ENCODE measurements around the gene PIK3C2G.

The PIK3C2G gene

DNA sequence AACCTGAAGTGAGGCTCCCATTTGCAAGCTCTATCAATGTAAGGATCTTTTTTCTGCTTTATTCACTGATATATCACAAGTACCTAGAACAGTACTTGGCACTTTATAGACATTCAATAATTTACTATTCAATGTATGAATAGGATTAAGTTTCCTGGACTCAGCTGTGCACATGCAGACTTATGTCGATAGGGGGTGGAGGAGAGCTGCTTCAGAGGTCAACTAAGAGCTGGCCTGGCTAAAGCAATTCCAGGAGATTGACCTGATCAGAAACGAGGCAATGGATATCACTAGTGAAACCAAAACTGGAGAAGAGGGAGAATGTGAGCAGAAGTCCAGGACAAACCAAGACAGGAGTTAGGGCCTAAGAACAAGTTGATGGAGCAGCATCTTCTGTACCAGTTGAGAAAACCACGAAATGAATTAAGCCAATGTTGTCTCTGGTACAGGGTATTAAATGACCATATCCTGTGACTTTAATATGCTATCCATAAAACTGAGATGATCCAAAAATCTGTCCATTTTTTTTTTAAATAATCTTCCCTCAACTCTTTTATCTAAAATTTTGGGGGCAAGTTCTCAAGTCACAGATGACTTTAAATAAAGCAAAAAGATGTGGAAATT lies 169.2 kb downstream of the PIK3C2G start:
- no peak for DNase-seq

DNA sequence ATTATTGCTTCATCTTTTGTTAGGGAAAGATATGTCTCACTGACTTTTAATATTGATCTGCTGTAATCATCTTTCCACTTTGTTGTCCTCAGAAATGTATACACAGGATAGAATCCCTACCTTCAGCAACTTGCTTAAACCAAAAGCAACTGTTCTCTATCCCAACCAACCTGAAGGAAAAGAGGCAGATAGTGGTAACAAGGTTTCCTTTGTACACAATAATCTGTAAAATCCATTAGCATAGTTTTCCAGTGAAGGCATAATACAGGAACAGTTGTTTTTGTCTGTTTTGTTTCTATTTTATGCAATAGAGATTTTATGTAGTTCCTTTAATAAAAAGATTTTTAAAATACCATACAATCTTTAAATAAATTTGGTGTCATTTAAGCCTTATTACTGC lies 170.5 kb downstream of the PIK3C2G start:
- Mint-ChIP-seq H3K27ac (no peak overlapping the region), H3K4me1 (ENCODE audit: low read depth) (no peaks in the 10 kb centered on the region), H3K4me3 (no peak overlapping the region), H3K36me3 (ENCODE audit: low read depth) (no peaks in the 10 kb centered on the region), H3K9me3 (peaks cover 6% of the 10 kb centered on the region), H3K27me3 (no peaks in the 10 kb centered on the region)
- no peak for DNase-seq

More for the DNA sequence above, 169.2 kb downstream of the PIK3C2G start:
- Mint-ChIP-seq H3K36me3 (ENCODE audit: low read depth) (no peaks in the 10 kb centered on the region), H3K27ac (no peak overlapping the region), H3K4me3 (no peak overlapping the region), H3K9me3 (no peaks in the 10 kb centered on the region), H3K27me3 (no peaks in the 10 kb centered on the region), H3K4me1 (ENCODE audit: low read depth) (no peaks in the 10 kb centered on the region)

DNA sequence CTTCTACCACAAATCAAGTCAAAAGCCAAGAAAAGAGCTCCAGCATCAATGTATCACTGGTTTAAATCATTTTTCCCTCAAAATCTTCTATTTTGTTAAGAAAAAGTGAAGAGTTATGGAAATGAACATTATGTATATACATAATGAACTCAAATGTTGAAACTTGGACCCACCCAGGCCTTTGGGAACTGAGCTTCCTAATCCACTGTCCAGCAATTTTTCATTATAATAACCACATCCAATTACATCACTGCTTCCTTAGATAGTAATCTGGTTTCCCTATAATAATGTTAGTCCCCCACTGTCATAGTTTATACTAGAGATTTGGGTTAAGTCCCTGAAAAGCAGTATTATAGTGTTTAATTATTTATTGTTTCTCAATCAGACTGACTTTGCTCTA lies 170.9 kb downstream of the PIK3C2G start:
- no peaks in the 10 kb centered on the region for H3K36me3 Mint-ChIP-seq (ENCODE audit: low read depth)
- H3K9me3 Mint-ChIP-seq = peaks cover 6% of the 10 kb centered on the region
- H3K4me3 Mint-ChIP-seq = no peak overlapping the region
- H3K27ac Mint-ChIP-seq = no peak overlapping the region
- no peaks in the 10 kb centered on the region for H3K4me1 Mint-ChIP-seq (ENCODE audit: low read depth)
- no peak for DNase-seq
- no peaks in the 10 kb centered on the region for H3K27me3 Mint-ChIP-seq

DNA sequence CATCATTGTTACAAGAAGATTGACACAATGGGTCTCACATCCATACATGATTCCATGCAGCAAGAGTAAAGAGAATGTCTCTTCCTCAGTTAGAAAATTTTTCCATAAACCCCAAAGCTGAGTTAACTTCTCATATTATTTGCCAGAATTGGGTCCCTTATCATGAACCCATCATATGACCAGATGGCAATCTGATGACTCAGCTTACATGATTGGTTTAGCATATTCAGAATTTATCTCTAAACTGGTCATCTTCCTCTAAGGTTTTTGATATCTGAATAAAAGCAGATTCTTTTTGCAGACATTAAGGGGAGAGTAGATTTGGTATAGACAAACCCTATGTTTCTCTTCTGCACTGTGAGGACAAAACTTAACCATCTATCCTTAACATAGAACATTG lies 174.9 kb downstream of the PIK3C2G start:
- no peak for DNase-seq
- no peaks in the 10 kb centered on the region for H3K27me3 Mint-ChIP-seq
- peaks cover 6% of the 10 kb centered on the region for H3K9me3 Mint-ChIP-seq
- no peaks in the 10 kb centered on the region for H3K36me3 Mint-ChIP-seq (ENCODE audit: low read depth)
- H3K4me3 Mint-ChIP-seq = no peak overlapping the region
- H3K4me1 Mint-ChIP-seq (ENCODE audit: low read depth) = no peaks in the 10 kb centered on the region
- H3K27ac Mint-ChIP-seq = no peak overlapping the region

DNA sequence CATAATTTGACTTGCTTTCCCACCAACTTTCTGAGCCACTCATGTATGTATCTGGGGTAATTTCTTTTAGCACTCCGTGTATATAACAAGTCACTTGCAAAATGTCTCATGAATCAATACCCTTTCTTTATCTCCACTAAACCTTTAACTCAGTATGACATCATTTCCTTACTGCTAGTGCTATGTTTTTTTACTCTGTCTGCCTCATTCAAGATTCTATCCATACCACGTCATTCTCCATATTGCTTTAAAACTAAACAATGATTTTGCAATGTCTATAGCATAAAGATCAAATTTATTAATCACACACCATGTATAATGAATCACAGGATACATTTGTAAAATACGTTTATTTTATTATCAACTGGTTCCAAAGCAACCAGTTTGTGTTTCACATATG lies 178.2 kb downstream of the PIK3C2G start:
- no peak for DNase-seq
- Mint-ChIP-seq H3K27ac (no peak overlapping the region), H3K9me3 (peaks cover 8% of the 10 kb centered on the region)

DNA sequence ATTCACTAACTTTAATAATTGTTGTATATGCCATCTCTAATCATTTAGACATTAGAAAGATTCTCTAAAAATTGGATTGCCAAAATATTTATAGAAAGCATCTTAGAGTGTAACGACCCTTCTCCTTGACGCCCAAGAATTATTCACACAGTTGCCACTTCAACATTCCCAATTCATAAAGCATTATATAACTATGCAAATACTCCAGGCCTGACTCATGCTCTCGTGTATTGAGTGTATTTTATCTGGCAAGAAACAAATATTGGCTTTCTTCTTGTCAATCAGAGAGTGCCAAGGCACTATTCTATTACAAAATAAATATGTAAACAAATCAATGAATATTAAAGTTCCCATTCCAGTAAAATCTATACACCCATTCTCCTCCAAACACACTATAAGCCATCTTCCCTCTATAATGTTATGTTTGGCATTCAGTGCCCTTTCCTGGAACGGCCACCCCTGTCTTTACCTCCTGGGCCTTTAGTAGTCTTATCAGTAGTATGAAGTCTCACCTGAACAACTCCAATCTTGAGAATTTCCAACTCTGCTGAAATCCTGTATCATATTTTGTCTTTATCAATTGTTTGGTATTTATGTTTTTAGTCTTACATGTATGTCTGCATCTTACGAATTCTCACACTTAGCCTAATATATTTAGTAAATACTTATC lies 182.6 kb downstream of the PIK3C2G start:
- H3K27ac Mint-ChIP-seq = no peak overlapping the region
- no peak overlapping the region for H3K4me3 Mint-ChIP-seq
- no peaks in the 10 kb centered on the region for H3K4me1 Mint-ChIP-seq (ENCODE audit: low read depth)
- no peaks in the 10 kb centered on the region for H3K27me3 Mint-ChIP-seq
- H3K9me3 Mint-ChIP-seq = peaks cover 5% of the 10 kb centered on the region
- no peak for DNase-seq
- no peaks in the 10 kb centered on the region for H3K36me3 Mint-ChIP-seq (ENCODE audit: low read depth)

More for the DNA sequence above, 178.2 kb downstream of the PIK3C2G start:
- Mint-ChIP-seq H3K36me3 (ENCODE audit: low read depth) (no peaks in the 10 kb centered on the region), H3K27me3 (no peaks in the 10 kb centered on the region), H3K4me3 (no peak overlapping the region), H3K4me1 (ENCODE audit: low read depth) (no peaks in the 10 kb centered on the region)

DNA sequence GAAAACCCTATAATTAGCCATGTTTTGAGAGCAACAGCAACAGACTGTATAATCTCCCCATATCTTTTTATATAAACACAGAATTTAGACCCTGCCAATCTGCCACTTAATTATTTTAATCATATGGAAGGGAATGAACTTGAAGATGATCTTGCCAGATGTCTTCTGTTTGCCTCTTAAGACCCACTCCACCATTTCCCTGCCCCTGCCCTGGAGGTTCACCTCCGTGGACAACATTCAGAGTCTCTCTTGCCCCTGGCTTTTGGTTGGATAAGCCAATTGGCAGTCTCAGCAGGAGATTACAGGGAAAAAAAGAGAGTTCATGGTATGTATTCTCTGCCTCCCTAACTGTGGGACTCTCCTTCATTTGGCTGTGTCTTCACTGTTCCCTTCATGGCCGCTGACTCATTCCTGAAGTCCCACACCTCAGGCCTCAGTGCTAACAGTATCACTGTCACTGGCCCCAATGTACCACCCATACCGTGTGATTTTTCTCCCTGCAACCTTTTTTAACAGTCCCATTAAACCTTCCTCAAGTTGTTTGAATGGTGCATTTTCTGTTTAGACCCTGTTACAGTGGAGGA lies 184.8 kb downstream of the PIK3C2G start:
- no peak overlapping the region for H3K4me3 Mint-ChIP-seq

DNA sequence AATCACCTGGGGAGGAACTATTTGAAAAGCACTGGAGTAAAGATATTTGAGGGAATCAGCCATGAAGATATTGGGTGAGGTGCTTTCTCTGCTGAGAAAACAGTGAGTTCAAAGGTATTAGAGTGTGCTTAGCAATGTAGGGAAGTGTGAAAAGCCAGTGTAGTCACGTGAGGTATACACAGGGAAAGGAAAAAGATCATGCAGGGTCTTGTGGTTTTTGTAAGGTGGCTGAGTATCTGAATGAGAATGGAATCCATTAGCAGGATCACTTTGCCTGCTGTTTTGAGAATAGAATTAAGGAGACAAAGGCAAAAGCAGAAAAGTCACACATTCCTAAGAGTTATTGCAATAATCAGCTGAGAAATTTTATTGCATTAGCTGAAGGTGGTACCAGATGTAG lies 193.0 kb downstream of the PIK3C2G start:
- H3K4me1 Mint-ChIP-seq (ENCODE audit: low read depth) = no peaks in the 10 kb centered on the region
- no peaks in the 10 kb centered on the region for H3K27me3 Mint-ChIP-seq
- H3K27ac Mint-ChIP-seq = no peak overlapping the region
- H3K36me3 Mint-ChIP-seq (ENCODE audit: low read depth) = no peaks in the 10 kb centered on the region
- no peak overlapping the region for H3K4me3 Mint-ChIP-seq
- DNase-seq = no peak
- peaks cover 3% of the 10 kb centered on the region for H3K9me3 Mint-ChIP-seq

More for the DNA sequence above, 184.8 kb downstream of the PIK3C2G start:
- H3K36me3 Mint-ChIP-seq (ENCODE audit: low read depth) = no peaks in the 10 kb centered on the region
- no peak overlapping the region for H3K27ac Mint-ChIP-seq
- H3K4me1 Mint-ChIP-seq (ENCODE audit: low read depth) = no peaks in the 10 kb centered on the region
- H3K9me3 Mint-ChIP-seq = peaks cover 5% of the 10 kb centered on the region
- H3K27me3 Mint-ChIP-seq = no peaks in the 10 kb centered on the region
- DNase-seq = no peak

DNA sequence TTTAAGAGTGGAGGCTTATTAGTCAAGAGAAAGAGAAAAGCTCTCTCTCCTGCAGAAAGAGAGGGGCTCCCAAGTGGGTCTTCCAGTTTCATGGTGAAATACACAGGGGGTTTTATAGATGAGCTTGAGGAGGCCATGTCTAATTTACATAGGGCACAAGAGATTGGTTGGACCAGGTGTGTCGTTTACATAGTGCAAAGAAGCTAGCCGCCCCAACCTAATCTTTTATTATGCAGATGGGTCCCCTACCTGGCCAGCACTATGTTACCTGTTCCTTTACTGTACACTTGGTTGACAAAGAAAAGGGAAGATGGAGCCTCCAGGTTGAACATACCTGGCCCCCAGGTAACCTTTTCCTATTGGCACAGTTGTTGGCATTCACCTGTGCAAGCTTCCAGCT lies 195.0 kb downstream of the PIK3C2G start:
- no peak overlapping the region for H3K27ac Mint-ChIP-seq

DNA sequence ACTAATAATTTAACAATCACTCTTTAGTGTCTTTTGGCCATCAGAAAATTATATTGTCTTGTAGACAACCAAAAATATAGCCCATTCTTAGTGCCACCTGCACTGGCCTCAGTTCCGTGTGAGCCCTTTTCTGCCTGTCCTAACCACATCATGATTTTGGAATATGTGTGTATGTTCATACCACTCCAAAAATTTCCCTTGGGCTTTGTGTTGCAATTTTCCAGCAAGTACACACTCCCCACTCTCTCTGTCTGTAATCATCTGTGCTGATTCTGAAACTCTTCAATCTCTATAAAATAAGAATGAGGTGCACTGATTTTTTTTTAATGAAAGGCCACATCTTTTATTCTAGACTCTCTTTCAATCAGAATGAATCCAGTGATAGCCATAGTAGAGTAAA lies 196.0 kb downstream of the PIK3C2G start:
- no peaks in the 10 kb centered on the region for H3K27me3 Mint-ChIP-seq
- no peak overlapping the region for H3K27ac Mint-ChIP-seq
- H3K4me1 Mint-ChIP-seq (ENCODE audit: low read depth) = no peaks in the 10 kb centered on the region
- H3K4me3 Mint-ChIP-seq = no peak overlapping the region
- peaks cover 3% of the 10 kb centered on the region for H3K9me3 Mint-ChIP-seq
- no peak for DNase-seq
- H3K36me3 Mint-ChIP-seq (ENCODE audit: low read depth) = no peaks in the 10 kb centered on the region

More for the DNA sequence above, 195.0 kb downstream of the PIK3C2G start:
- peaks cover 3% of the 10 kb centered on the region for H3K9me3 Mint-ChIP-seq
- H3K4me1 Mint-ChIP-seq (ENCODE audit: low read depth) = no peaks in the 10 kb centered on the region
- no peak overlapping the region for H3K4me3 Mint-ChIP-seq
- no peak for DNase-seq
- no peaks in the 10 kb centered on the region for H3K27me3 Mint-ChIP-seq
- no peaks in the 10 kb centered on the region for H3K36me3 Mint-ChIP-seq (ENCODE audit: low read depth)

DNA sequence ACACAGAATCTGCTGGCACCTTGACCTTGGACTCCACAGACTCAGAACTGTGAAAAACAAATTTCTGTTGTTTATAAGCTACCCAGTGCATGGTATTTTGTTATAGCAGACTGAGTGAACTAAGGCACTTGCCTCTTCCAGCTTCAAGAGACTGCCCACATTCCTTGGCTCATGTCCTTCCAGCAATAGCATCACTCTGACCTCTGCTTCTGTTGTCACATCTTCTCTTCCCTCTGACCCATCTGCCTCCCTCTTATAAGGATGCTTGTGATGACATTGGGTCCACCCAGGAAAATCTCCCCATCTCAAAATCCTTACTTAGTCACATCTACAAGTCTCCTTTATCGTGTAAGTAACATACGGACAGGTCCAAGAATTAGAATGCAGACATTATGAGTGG lies 200.4 kb downstream of the PIK3C2G start:
- Mint-ChIP-seq H3K4me3 (no peak overlapping the region), H3K27ac (no peak overlapping the region), H3K4me1 (ENCODE audit: low read depth) (no peaks in the 10 kb centered on the region), H3K27me3 (no peaks in the 10 kb centered on the region), H3K9me3 (peaks cover 3% of the 10 kb centered on the region), H3K36me3 (ENCODE audit: low read depth) (no peaks in the 10 kb centered on the region)
- no peak for DNase-seq

DNA sequence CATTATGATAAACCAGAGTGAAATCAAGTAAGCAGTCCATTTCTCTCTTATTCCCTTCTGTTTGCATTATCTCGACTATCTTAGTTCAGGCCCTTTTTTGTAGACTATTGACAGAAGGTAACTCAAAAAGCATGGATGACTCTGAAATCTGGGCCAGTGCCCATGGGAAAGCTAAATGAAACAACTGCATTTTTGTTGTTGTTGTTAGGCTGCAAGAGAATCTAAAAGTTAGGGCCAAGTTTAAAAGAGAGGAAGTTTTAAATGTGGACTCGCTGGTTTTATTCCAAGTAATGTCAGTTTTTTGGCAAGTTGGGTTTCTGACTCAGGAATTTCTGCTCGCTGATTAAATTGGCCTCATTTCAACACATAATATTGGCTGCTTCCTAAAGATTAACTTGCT lies 201.1 kb downstream of the PIK3C2G start:
- Mint-ChIP-seq H3K9me3 (peaks cover 3% of the 10 kb centered on the region), H3K27me3 (no peaks in the 10 kb centered on the region), H3K4me1 (ENCODE audit: low read depth) (no peaks in the 10 kb centered on the region), H3K36me3 (ENCODE audit: low read depth) (no peaks in the 10 kb centered on the region), H3K27ac (no peak overlapping the region), H3K4me3 (no peak overlapping the region)
- DNase-seq = no peak

DNA sequence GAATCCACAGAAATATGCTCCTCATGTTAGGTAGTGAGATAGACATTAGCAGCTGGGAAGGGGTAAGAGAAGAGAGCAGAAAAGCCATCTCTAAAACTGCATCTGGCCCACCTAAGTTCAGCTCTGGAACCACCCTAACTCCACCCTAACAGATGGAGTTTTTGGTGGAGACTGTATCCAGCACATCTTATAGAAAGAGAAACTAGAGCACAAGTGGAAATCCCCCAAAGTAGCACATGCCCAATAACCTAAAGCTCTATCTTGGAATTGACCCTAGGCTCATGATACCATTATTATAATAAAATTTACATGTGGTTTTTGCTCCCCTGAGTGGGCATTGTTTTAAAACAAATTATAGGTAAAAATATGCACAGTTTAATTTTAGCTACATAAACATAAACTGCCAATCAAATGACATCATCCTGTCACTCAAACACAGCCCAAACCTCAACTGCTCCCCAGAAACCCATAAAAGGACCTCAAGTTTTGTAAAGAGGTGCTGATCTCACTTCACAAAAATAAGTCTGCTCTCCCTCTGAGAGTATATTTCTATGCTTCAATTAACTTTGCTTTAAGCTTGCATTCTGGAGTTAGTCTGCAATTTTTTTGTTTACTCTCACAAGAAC lies 206.4 kb downstream of the PIK3C2G start:
- Mint-ChIP-seq H3K4me1 (ENCODE audit: low read depth) (no peaks in the 10 kb centered on the region), H3K27me3 (no peaks in the 10 kb centered on the region), H3K4me3 (no peak overlapping the region), H3K36me3 (ENCODE audit: low read depth) (no peaks in the 10 kb centered on the region), H3K27ac (no peak overlapping the region), H3K9me3 (peaks cover 6% of the 10 kb centered on the region)
- no peak for DNase-seq

DNA sequence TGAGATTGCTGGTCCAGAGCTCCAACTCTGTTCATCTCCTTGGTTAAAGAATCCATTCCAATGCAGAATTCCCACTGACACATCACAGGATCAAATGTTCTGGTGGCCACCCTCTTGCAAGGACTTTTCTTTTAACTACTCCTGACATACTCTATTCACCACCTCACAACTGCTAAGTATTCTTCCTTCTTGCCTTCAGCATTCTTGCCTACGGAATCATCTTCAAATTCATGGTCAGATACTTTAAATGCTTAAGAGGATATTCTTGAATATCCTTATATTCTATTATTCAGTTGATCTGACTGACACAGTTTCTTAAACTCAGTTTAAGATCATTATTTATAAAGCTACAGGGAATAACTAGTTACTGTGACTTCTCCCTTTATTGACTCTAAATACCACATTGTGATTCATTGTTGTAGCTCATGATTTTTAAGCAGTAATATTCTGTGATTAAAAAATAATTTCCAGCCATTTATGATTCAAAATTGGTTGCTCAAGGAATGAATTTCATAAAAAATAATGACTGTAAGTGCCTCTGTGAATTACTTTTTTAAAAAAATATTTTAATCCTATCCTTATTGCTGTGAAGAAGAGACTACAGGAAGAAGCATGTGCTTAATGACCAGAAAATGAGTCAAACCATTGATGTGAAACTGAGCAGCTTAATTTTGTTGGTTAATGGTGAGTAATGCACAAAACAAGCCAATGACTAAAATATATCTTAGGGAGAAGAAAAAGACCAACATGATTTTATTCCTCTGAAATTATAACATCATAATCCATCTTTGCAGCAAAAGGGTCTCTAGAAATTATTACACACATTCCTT lies 207.1 kb downstream of the PIK3C2G start:
- no peaks in the 10 kb centered on the region for H3K36me3 Mint-ChIP-seq (ENCODE audit: low read depth)
- no peak overlapping the region for H3K27ac Mint-ChIP-seq
- no peaks in the 10 kb centered on the region for H3K4me1 Mint-ChIP-seq (ENCODE audit: low read depth)
- DNase-seq = no peak
- H3K9me3 Mint-ChIP-seq = peaks cover 6% of the 10 kb centered on the region
- H3K4me3 Mint-ChIP-seq = no peak overlapping the region
- H3K27me3 Mint-ChIP-seq = no peaks in the 10 kb centered on the region
